Right lobe of liver (tissue), 6 donors: ENCODE data around the gene FGF18. TPM values are rescaled to one million over a fixed set of nuclear protein-coding genes. Genes with fewer than 3 reads are reported as not detected.

ENCODE experiments used
- ATAC-seq, 4 donors: fragments of 200-7000 bp; cut with Tn5 transposase; one replicate each; pipeline ENCODE4 v1.9.1; 2020; ENCODE audit warnings: mild to moderate bottlenecking in 4 of 4, moderate library complexity in 4 of 4
- DNase-seq, 3 donors: peaks; one replicate each; pipeline ENCODE4 v3.0.0-alpha.2; 2020
- H3K27ac ChIP-seq, 3 donors: fragments of 200-600 bp; one replicate each; pipeline ENCODE4 v1.8.0; 2022
- H3K27me3 ChIP-seq, 2 donors: fragments of 200-600 bp; one replicate each; pipeline ENCODE4 v1.8.0; 2022
- H3K36me3 ChIP-seq, 4 donors: fragments of 200-600 bp; sonication (generic) in 1 of 4; one replicate each; pipeline versions ENCODE4 v1.5.1 to v1.8.0; 2017 to 2022; ENCODE audit warnings: control low read depth in 1 of 4
- H3K4me1 ChIP-seq, 4 donors: fragments of 200-600 bp; sonication (generic) in 1 of 4; one replicate each; pipeline versions ENCODE4 v1.5.1 to v1.8.0; 2017 to 2022; ENCODE audit warnings: control low read depth in 1 of 4
- H3K4me3 ChIP-seq, 3 donors: fragments of 200-600 bp; one replicate each; pipeline ENCODE4 v1.8.0; 2022
- H3K9me3 ChIP-seq, 4 donors: fragments of 200-600 bp; sonication (generic) in 1 of 4; one replicate each; pipeline versions ENCODE4 v1.5.1 to v1.8.0; 2017 to 2022; ENCODE audit warnings: control low read depth in 1 of 4
- CTCF ChIP-seq, 4 donors: fragments of 200-600 bp in 3 of 4; fragments of 450-650 bp in 1 of 4; IDR thresholded peaks; one replicate each; pipeline versions ENCODE4 v1.5.1 to v1.8.0; 2016 to 2022; ENCODE audit warnings: antibody characterized with exemption in 4 of 4, mild to moderate bottlenecking in 2 of 4
- POLR2A ChIP-seq: fragments of 450-650 bp; IDR thresholded peaks from one replicate; pipeline ENCODE4 v1.6.1; 2017; ENCODE audit warnings: antibody characterized with exemption, mild to moderate bottlenecking
- WGBS: methylation state at CpG from one replicate; pipeline ENCODE4 v1.1.6; 2018; ENCODE audit warnings: low coverage, low lambda C conversion rate; ENCODE audit not compliant: insufficient coverage; ENCODE audit errors: missing lambda C conversion rate; 5-methylcytosine and 5-hydroxymethylcytosine counted together
- intact Hi-C, 2 donors: fragments of 100-400 bp; cut with DNase I; formaldehyde crosslinking; loops; one replicate each; pipeline versions ENCODE4 v1.11.2 to v1.14.1; 2022
- total RNA-seq, 6 experiments: library from RNA; depleted of rRNA in 2 of 6; stranded (reverse); fragments of >200 nt in 2 of 6; fragmentation: NEBNext Ultra II Directional in 3 of 6; extraction: Animal tissue kit (Norgen Biotek cat#: 25700) in 3 of 6; gene quantifications; one replicate each; pipeline versions ENCODE4 v1.1.0 to v1.2.4, GENCODE V29; 2016 to 2023
- donor health status: DM: no; HTN: yes; CAD: no.
- donor health status: DM: no; HTN: no; CAD: no.
- donor health status: DM: no; HTN: no; CAD: no.
- donor health status: DM: no; HTN: yes; CAD: no.
- donor health status: DM: no; HTN: yes; CAD: no.

The FGF18 gene
- total RNA-seq, 6 experiments from 2014 or later = 0.12 TPM; not detected in 5

- intact Hi-C loops = no loop called here
- no peak for ATAC-seq
- H3K4me3 ChIP-seq = no peak overlapping the region
Measured at GRCh38 chr5:171479776-171480125, 60.3 kb downstream of the FGF18 start.

GRCh38 chr5:171480239-171480638 is 60.8 kb downstream of the FGF18 start:
- Histone ChIP-seq H3K27ac (no peak overlapping the region), H3K9me3 (no peaks in the 10 kb centered on the region), H3K27me3 (no peaks in the 10 kb centered on the region), H3K4me3 (no peak overlapping the region), H3K36me3 (no peaks in the 10 kb centered on the region), H3K4me1 (no peaks in the 10 kb centered on the region)
- WGBS = 46% methylated on average over 4 of the region's 6 CpGs
- no peak for ATAC-seq
- no peak for DNase-seq
- intact Hi-C loops = no loop called here
- TF ChIP-seq POLR2A (no peak), CTCF (IDR thresholded peaks at IDR 0.05) (no peak)

More at GRCh38 chr5:171479776-171480125, 60.3 kb downstream of the FGF18 start:
- H3K27ac ChIP-seq = no peak overlapping the region
- H3K27me3 ChIP-seq = no peaks in the 10 kb centered on the region
- H3K9me3 ChIP-seq = no peaks in the 10 kb centered on the region
- no peaks in the 10 kb centered on the region for H3K4me1 ChIP-seq
- TF ChIP-seq POLR2A = no peak
- no peak for TF ChIP-seq CTCF (IDR thresholded peaks at IDR 0.05)
- DNase-seq = no peak
- no peaks in the 10 kb centered on the region for H3K36me3 ChIP-seq
- no CpG with 5 or more reads among the region's 1 CpG for WGBS

- DNase-seq (no peak), ATAC-seq (no peak)
- Histone ChIP-seq H3K27ac (no peak overlapping the region), H3K36me3 (no peaks in the 10 kb centered on the region), H3K27me3 (no peaks in the 10 kb centered on the region), H3K4me1 (no peaks in the 10 kb centered on the region), H3K4me3 (no peak overlapping the region), H3K9me3 (no peaks in the 10 kb centered on the region)
- intact Hi-C loops = no loop called here
- 69% methylated on average over 3 of the region's 10 CpGs for whole genome bisulfite sequencing
- no peak for TF ChIP-seq CTCF (IDR thresholded peaks at IDR 0.05)
- no peak for TF ChIP-seq POLR2A
Measured at GRCh38 chr5:171481571-171482433, 62.4 kb downstream of the FGF18 start.

GRCh38 chr5:171482434-171482730 is 62.9 kb downstream of the FGF18 start:
- no peak overlapping the region for H3K27ac ChIP-seq
- no peak overlapping the region for H3K4me3 ChIP-seq
- WGBS = no CpG with 5 or more reads among the region's 4 CpGs
- H3K9me3 ChIP-seq = no peaks in the 10 kb centered on the region
- DNase-seq = no peak
- no peak for TF ChIP-seq POLR2A
- no peak for TF ChIP-seq CTCF (IDR thresholded peaks at IDR 0.05)
- intact Hi-C loops = no loop called here
- no peaks in the 10 kb centered on the region for H3K36me3 ChIP-seq
- no peaks in the 10 kb centered on the region for H3K4me1 ChIP-seq
- ATAC-seq = no peak
- H3K27me3 ChIP-seq = no peaks in the 10 kb centered on the region
